GM19035 (cell line): ENCODE data around the gene RADX.
"Not testable (repeated sequence)": the region's sequence is repeated elsewhere in the genome, so short reads cannot be mapped to it uniquely, and the experiment has no call there.

Source experiments
- ATAC-seq: cut with Tn5 transposase; IDR thresholded peaks from one replicate; pipeline ENCODE4 v1.9.1; 2021; ENCODE audit not compliant: unreplicated experiment

RADX gene

GRCh38 chrX:106611679-106612392 is at the start of gene RADX:
TSS of gene RADX (plus strand) at chrX:106611978. CDS start at chrX:106612081, 103 bp downstream.
- peak; percentile 98 for ATAC-seq

GRCh38 chrX:106564986-106565385 is 46.8 kb upstream of the RADX start:
- no peak for ATAC-seq

GRCh38 chrX:106566362-106566761 is 45.4 kb upstream of the RADX start:
- ATAC-seq: no peak

GRCh38 chrX:106581856-106582255 is 29.9 kb upstream of the RADX start:
- ATAC-seq: no peak

GRCh38 chrX:106585478-106585877 is 26.3 kb upstream of the RADX start:
- no peak for ATAC-seq

GRCh38 chrX:106588801-106589200 is 23.0 kb upstream of the RADX start:
- ATAC-seq: no peak

GRCh38 chrX:106599411-106599810 is 12.4 kb upstream of the RADX start:
- ATAC-seq: peak; percentile 58

- ATAC-seq: no peak
These were observed 5.2 kb upstream of the RADX start for GRCh38 chrX:106606571-106606970.

GRCh38 chrX:106608016-106608415 is 3.8 kb upstream of the RADX start:
- no peak for ATAC-seq

- ATAC-seq: peak; percentile 11
These were observed 480 bp upstream of the RADX start for GRCh38 chrX:106611317-106611678.

- ATAC-seq: peak; percentile 24
These were observed 600 bp downstream of the RADX start for GRCh38 chrX:106612393-106612763.

GRCh38 chrX:106613277-106613676 is 1.5 kb downstream of the RADX start:
- no peak for ATAC-seq

GRCh38 chrX:106615041-106615440 is 3.3 kb downstream of the RADX start:
- ATAC-seq: no peak

- ATAC-seq: no peak
These were observed 8.0 kb downstream of the RADX start for GRCh38 chrX:106619797-106620196.

GRCh38 chrX:106621836-106622235 is 10.1 kb downstream of the RADX start:
- no peak for ATAC-seq

GRCh38 chrX:106626789-106627188 is 15.0 kb downstream of the RADX start:
- ATAC-seq: no peak

- no peak for ATAC-seq
These were observed 19.8 kb downstream of the RADX start for GRCh38 chrX:106631615-106632014.

GRCh38 chrX:106649523-106650428 is 38.0 kb downstream of the RADX start:
- peak; percentile 94 for ATAC-seq

GRCh38 chrX:106653625-106654024 is 41.8 kb downstream of the RADX start:
- ATAC-seq: not testable (repeated sequence)

GRCh38 chrX:106670631-106671030 is 58.9 kb downstream of the RADX start:
- no peak for ATAC-seq

GRCh38 chrX:106672527-106672926 is 60.7 kb downstream of the RADX start:
- ATAC-seq: no peak

GRCh38 chrX:106680716-106681115 is 68.9 kb downstream of the RADX start:
- no peak for ATAC-seq
